ENCODE results near the gene FOXC2.

Gene FOXC2

DNA sequence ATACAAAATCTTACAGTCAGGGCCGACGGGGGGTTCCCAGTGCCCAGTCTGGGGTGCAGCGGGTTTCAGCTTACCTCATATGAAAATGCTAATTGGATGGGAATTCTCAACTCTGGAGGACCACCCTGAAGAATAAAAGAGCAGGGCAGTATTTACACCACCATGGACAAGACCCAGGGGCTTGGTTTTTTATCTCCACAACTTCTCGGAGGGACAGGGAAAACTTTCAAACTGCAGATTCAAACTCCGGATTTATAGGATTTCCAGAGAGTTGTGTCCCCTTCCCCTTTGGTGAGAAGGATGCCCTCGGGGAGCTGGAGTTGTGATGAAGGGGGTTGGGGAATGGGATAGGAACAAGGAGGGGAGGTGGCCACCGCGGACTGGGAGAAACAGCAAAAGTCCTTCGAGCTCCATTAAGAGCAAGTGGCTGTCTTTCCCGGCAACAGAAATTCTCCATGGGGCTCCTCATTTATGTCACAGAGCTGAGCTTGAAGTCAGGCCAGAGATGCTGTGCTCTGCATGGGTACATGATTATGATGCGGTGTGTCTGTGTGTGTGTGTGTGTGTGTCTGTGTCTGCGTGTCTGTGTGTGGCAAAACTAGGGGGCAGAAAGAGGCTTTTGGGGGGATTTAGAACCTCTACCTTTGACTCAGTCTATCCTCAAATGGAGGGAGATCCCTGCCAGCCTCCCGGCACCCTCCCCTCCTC lies 27.4 kb downstream of the FOXC2 start:
- DNase-seq: no peak

DNA sequence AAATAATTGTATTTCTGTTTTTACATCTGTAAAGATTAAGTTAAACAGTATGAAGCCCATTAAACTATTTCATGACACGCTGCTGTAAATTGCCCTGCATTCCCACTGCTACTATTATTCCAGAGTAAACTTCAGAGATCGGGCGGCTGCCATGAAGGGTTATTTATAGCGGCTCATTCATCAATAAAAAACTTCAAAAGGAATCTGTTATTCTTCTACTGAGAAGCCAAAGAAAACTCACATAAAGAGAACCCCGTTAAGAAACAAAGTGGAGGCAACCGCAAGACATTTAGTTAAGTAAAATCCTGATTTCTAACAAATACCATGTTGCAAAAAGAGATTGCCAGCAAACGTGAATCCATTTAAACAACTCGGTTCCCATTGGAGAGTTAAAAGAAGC lies 28.1 kb downstream of the FOXC2 start:
- no peak for DNase-seq

DNA sequence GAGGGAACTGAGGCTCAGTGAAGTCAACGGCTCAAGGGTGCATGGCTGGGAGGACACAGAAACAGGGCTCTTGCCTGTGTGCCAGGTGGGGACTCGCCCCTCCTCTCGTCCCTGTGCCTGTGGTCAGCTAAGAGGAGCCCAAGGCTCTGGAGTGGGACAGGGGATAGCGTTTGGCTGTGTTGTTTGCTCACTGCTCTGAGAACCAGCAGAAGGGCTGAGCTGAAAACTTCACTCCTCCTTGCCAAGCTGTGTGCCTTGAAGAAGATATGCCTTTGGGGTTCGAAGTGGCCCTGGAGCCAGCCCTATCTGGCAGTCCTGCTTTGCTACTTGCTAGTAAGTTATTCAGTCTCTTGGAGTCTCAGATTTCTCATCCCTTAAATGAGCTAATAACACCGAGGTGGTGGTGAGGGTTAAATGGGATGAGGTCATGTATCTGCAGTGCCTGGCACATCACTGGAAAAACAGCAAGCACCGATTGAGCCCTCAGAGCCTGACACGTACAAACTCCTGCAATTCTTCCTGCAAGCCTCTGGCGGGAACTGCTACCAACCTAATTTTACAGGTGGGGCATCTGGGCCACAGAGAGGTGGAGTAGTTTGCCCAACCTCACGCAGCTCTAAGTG lies 29.5 kb downstream of the FOXC2 start:
- DNase-seq: no peak

DNA sequence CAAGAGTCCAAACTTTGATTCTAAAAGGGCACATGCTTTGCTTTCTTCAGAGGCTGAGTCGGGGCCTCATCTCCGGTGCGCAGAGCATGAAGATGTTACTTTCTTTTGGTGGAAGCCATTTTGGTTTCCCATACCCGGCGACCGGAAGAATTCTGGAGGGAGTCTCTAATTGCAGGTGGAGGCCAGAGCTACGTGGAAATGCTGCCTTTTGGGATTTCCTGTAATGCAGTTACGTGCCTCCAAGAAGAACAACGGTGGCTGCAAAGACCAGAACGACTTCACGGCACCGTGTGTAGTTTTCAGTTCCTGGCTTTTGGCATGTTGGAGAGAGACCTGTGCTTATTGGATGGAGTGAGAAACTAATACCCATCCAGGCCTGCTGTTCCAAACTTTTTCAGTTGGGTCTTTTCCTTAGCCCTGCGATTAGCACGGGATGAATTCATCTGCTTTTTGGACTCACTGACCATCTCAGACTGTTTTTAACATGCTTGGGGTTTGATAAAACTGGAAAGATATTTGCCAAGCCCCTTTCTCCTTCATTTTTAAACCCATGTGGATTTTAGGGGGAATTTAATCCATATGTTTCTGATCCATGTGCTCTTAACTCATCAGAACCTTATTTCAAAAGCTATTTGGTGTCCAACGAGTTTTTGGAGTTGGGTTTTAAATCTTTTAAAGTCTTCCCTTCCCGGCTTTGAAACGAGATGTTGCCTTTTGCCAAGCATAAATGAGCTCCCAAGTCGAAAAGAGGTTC lies 30.7 kb downstream of the FOXC2 start:
- no peak for DNase-seq

DNA sequence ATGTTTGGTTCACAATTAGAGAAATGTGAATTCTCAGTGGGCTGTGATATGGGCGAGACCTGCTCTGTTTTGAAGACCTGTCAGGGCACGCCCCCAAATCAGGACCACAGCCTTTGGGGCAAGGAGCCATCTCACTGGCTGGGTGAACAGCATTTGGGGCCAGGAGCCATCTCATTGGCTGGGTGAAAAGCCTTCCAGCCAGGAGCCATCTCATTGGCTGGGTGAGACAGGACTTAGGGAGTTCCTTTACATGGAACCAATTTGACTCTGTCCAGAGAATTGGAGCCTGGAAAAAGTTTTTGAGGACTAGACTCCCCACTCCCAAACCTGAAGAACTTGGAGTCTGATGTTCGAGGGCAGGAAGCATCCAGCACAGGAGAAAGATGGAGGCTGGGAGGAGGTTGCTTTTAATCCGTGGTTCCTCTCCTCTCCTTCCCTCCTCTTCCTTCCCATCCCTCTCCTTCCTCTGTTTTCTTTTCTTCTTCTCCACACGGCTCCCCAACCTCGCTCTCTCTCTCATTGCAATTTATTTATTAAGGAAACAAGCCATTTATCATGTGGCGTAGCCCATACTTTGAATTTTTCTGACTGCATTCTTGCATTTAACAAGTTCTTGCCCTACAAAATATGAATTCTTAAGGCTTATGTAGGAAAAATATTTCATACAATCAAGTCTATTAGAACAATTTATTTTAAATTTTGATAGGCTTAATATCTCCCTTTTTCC lies 31.4 kb downstream of the FOXC2 start:
- DNase-seq: no peak

DNA sequence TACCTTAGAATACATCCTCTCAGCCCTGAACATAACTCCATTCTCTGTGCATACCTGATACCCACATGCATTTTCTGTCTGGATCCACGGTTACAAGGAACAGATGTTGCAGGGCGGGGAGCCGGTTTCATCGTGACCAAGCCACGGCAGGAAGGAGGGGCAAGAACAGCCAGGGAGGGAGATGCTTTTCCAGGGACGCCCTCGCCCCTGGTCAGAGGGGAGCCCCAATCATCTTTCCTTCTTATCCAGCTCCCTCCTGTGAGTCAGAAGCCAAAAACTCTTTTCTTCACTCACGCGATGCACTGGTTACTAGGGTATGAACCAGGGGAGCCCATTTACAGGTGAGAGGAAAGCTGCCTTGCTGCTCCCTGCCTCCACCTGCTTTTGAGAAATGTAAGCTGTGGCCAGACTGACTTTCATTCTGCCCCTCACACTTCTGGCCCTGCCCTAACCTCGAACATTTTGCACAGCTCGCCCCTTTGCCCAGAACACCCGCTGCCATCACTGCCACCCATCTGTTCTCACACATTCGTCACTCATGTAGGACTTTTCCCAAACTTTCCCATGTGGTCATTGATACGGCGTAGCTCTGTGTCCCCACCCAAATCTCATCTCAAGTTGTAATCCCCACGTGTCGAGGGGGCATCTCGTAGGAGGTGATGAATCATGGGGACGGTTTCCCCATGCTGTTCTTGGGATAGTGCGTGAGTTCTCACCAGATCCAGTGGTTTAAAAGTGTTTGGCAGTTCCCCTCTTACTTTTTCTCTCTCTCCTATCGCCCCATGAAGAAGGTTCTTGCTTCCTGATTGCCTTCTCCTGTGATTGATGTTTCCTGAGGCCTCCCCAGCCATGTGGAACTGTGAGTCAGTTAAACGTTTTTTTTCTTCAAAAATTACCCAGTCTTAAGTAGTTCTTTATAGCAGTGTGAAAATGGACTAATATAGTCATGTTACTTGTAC lies 32.3 kb downstream of the FOXC2 start:
- no peak for DNase-seq

DNA sequence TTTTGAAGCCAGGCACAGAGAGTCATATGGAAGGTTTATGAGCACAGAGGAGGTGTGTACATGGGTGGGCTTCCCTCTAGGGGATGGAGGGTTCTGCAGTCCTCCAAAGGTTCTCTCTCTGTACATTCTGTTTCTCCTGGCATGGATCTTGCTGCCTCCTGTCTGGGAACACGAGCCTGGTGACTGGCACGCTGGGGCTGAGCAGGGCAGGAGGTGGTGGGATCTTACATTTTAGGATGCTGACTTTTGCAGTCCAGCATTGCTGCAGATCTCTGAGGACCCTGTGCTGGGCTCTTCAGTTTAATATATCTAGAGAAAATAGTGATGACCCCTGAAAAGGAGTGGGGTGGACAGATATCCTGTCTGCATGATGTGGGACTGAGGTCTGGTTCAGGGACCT lies 34.7 kb downstream of the FOXC2 start:
- no peak for DNase-seq

DNA sequence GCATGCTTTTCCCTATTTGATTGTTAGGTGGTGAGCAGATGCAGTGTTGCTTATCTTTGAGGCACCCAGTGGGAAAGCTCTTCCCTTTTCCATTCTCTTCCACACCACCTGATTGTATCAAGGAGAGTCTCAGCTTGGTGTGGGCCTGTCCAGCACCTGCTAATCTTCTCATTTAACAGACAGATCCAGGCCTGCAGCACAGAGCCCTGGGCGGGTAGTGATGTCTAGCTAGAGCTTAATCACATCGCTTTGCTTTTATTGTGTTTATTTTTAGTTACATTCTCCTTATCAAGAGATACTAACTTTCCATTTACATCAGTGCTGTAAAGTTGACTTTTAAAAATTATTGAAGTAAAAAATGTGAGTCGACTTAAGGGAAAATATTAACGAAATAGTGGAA lies 35.9 kb downstream of the FOXC2 start:
- DNase-seq: no peak

DNA sequence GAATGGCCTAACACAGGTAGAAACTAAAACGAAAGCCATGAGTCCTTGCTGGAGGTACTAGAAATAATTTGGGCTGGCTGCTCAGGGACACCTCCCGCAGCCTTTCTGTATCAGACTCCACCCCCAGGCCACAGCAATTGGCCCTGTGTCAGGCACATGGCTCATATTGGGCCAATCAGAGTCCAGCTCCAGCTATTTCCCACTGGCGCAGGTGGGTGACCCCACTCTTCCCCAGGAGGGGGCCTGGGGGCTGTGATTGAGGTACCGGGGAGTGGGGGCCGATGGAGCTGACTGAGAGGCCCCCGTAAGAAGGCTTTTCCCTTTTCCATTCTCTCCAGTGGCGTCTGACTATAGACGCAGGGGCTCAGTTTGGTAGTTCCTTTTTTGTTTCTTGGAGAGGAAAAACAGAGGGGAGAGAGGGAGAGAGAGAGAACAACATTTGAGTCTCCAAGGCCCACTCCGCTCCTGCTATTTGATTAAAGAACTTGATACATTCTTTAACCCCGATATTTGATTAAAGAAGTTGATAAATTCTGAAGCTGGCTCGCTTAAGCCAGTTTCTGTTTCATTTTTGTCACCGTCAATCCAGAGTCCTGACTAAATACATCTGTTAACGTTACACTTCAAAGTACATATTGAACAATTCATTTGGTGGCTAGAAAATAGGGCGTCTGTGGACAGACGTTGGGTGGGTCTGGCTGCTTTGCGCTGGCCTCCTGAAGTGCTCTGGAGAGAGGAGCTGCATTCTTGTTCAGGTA lies 38.0 kb downstream of the FOXC2 start:
- peak; percentile 54 for DNase-seq

DNA sequence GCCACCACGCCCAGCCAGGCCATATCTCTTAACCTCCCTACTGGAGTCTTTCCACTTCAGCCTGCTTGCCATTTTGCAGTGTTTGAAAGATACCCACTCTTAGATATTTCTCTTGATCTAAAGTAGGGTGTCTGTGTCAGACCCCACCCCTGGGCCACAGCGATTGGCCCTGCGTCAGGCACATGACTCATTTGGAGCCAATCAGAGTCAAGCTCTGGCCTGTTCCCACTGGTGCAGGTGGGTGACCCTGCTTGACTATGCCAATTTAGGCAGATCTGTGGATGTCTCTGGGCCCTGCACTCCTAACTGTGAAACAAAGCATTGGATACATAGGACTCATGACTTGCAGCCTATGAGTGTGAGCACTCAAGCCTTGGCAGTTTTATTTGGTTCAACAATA lies 39.3 kb downstream of the FOXC2 start:
- no peak for DNase-seq

DNA sequence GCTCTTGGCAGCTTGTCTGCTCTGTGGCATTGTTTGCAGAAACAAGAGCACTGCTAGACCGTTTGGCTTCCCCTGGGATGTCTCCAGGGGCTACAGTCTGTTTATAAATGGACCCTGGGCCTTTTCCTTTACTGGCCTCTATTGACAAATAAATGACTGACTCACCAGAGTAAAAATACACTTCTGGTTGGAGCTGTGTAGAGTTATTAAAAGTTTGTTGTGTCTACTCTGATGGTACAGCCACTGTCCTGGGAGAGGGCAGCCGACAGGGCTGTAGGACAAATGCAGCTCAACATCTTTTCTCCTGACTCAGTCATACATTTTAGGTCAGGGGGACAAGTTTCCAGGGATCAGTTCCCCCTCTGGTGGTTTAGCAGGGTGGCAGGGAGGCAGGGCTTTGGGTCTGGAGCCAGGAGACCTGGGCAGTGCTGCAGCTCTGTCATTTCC lies 41.7 kb downstream of the FOXC2 start:
- no peak for DNase-seq

DNA sequence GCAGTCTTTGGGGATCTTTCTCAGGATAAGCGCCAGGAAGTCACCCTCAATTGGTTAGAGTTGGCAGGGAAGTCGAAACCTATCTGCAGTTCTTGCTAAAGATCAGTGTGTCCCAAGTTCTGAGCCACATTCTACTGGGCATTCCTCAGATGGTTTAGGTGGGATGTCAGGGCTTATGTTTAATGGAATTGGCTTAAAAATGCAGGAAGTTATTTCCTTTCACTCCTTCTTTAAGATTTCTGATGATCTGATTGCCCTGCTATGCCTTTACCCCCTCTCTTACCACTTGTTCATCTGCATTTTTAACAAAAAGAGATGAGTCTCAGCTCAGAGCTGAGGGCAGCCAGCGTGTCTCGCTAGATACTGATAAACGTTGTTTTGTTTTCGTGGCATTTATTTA lies 42.5 kb downstream of the FOXC2 start:
- DNase-seq: peak; percentile 61

DNA sequence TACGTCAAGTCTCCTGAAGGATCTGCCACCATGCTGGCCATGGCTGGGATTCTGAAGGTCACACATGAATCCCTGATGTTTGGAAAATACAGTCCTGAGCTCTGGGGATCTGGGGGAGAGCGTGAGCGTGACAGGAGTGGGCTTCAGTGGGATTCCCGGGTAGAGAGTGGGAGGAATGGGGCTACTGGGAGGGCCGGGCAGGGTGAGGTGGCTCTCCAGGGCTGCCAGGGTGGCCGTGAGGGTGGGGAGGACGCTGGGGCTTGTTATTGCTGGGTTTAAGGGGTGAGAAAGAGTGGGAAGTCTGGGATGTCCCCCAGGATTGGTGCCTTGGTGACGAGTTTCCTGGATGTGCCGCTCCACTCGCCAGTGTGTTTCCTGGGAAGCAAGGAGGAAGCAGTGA lies 43.0 kb downstream of the FOXC2 start:
- DNase-seq: no peak

DNA sequence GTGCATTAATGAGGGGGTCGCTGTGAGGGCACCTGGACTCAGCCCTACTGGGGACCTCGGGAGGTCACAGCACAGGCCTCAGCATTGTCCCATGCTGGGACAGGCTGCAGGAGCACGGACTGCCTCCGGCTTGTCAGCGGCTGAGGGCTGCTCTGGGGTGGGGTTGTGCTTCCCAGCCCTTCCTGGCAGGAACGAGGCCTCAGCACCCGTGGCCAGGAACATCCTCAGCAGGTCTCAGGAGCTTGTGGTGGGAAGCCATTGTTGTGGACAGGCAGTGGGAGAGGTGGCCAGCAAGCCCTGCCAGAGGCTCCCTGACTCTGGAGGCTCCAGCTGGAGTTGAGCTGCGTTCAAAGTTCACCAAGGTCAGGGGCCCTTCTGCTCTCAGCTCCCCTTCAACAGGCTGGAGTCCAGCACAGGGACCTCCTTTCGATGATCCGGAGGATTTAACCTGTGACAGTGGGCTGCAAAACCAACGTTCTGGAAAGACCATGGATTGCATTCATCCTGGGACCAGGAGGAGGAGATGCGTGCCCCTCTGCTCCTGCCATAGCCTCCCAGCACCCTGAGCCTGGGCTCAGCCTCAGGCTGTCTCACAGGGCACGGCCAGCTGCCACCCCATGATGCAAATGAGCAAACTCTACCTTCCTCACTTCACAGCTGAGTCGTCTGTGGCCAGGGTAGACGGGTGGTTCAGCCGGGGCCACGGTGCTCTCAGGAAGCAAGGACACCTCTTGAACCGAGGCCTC lies 44.3 kb downstream of the FOXC2 start:
- DNase-seq: no peak

DNA sequence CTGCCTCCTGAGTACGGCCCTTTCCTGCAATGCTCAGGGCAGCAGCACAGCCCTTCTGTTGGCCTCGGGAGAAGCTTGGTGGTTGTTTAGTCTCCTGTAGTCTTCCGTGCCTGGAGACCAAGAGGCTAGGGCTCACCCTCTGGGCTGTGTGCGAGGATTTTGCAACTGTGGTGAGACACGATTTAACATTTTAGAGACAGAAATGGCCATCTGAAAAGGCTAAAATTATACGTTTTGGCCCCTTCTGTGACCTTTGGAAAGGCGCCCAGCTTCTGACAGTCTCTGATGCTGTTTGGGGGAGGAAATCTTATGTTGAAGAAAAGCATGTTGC lies 44.9 kb downstream of the FOXC2 start:
- DNase-seq: no peak

DNA sequence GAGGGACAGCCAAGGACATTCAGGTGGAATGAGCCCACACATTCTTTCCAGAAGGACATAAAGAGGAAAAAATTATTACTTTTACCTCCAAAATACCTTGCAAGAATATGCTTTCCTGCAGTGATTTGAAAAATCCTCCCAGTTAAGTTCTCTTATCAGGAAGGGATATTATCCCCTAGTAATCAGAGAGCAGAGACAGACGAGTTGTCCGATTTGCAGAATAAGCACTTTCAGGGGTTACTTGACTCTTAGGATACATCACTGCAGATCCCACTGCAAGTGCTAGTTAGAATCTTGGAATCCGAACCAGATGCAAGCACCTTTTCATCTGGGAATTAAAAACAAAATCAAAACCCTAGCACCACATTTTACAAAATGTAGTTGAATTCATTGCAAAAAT lies 45.3 kb downstream of the FOXC2 start:
- no peak for DNase-seq

DNA sequence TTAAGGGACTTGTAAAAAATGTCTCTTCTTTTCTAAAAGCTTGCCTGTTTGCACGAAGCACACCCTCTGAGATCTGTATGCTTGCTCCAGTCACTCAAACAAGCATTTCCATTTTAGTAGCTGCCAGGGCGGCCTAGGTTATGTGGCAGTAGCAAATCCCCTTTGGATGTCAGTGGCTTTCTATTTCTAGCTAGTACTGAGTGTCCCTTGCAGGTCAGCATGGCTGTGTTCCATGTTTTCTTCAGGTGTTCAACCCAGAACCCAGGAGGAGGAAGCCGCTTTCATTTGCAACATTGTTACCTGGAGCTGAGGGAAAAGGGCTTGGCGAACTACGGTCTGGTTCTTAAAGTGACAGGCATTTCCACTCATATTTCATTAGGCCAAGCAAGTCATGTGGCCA lies 48.1 kb downstream of the FOXC2 start:
- DNase-seq: no peak

DNA sequence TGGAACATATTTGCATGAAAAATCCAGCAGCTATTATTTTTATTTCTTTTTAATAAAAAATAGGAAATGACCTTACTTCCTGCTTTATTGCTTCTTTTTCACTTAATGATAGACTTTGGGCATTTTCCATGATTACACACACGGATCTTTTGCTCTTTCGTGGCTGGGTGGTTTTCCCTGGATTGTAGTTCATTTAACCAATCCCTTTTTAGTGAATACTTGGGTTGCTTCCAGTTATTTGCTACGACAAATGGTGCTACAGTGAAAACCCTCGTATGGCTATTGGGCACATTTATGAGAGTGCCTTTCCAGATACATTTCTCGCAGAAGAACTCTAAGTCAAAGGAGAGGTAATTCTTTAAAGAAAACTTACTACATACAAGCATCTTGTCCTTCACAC lies 50.3 kb downstream of the FOXC2 start:
- no peak for DNase-seq

DNA sequence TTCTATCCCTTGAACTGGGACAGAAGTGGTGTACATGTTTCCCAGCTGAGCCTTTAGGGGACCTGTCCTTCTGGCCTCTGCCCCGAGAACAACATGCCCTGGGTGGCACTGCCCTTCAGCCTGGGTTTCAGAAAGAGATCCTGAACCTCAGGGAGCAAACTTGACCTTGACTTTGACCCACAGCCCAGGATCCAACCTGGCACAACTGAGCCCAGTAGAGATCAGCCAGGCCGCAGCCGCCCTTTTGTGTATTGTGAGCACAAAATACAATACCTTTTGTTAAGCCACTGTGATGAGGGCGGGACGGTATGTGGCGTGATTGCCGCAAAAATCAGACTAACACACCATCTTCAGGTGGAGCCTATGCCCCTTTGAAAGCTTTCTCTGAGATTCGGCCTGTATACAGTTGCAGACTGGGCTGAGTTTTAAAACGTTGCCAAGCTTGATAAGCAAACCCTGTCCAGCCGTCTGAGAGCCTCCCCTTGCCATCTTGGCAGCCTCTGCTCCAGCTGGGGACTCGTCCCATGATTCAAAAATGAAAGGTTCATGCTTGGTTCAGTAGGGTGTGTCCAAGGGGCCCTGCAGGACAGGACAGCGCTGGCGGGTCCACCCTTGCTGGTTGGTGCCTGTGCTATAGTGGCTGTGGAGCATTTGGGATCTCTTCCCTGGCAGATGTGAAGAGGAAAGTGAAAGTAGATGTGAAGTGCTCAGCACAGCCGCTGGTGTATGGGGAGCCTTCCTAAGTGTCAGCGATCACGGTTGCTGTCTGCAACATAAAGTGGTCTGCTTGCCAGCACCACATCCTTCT lies 52.0 kb downstream of the FOXC2 start:
- DNase-seq: no peak

Measured in 8988T (cell line).